Naive thymus-derived CD8-positive, alpha-beta T cell (primary cell): ENCODE measurements around the gene PDE4B. TPM values are rescaled to one million over a fixed set of nuclear protein-coding genes. Genes with fewer than 3 reads are reported as not detected.

Source experiments
- ATAC-seq, 2 donors: fragments of 150-1000 bp; cut with Tn5 transposase in 1 of 2; sonication (Bioruptor Pico), chemical (Tn5 transposase) in 1 of 2; 1 replicate in 1 of 2; 2 replicates in 1 of 2; pipeline ENCODE4 v1.10.0; 2021; ENCODE audit warnings: mild to moderate bottlenecking in 2 of 2, moderate library complexity in 2 of 2
- POLR2A ChIA-PET: fragments of 350-600 bp; sonication (Branson Sonifier 250); formaldehyde crosslinking; loops from one replicate; lab custom pipeline; 2021; ENCODE audit warnings: antibody characterized with exemption; lab: Charles Lee
- DNase-seq, 10 donors: peaks; one replicate each; pipeline versions ENCODE4 v3.0.0 to v3.0.0-alpha.2; 2020 to 2022
- H3K27ac Mint-ChIP-seq, 10 donors: one replicate each; pipeline ENCODE4 v1.8.0; 2020 to 2022; ENCODE audit warnings: mild to moderate bottlenecking in 10 of 10, mixed read lengths in 10 of 10, moderate library complexity in 4 of 10, inconsistent platforms in 1 of 10
- H3K27me3 Mint-ChIP-seq, 5 donors: one replicate each; pipeline ENCODE4 v1.8.0; 2021 to 2022; ENCODE audit warnings: mixed read lengths in 5 of 5
- H3K36me3 Mint-ChIP-seq, 3 donors: one replicate each; pipeline ENCODE4 v1.8.0; 2020 to 2022; ENCODE audit warnings: mixed read lengths in 3 of 3, mild to moderate bottlenecking in 2 of 3, inconsistent platforms in 1 of 3
- H3K4me1 Mint-ChIP-seq, 4 donors: one replicate each; pipeline ENCODE4 v1.8.0; 2021 to 2022; ENCODE audit warnings: mixed read lengths in 4 of 4
- H3K4me3 Mint-ChIP-seq, 10 donors: one replicate each; pipeline ENCODE4 v1.8.0; 2020 to 2022; ENCODE audit warnings: mild to moderate bottlenecking in 10 of 10, mixed read lengths in 10 of 10, moderate library complexity in 6 of 10, inconsistent platforms in 1 of 10
- H3K9me3 Mint-ChIP-seq, 9 donors: one replicate each; pipeline ENCODE4 v1.8.0; 2020 to 2022; ENCODE audit warnings: mixed read lengths in 9 of 9, mild to moderate bottlenecking in 3 of 9, inconsistent platforms in 1 of 9, moderate library complexity in 1 of 9
- polyA plus RNA-seq, 3 donors: library from polyadenylated mRNA; unstranded; fragments of 300-500 nt; fragmentation: Illumina TruSeq; gene quantifications; one replicate each; pipeline ENCODE4 v1.2.3, GENCODE V29; 2021
- total RNA-seq, 8 experiments: library from RNA in 2 of 8; stranded (reverse) in 2 of 8; gene quantifications; one replicate each; pipeline ENCODE4 v1.2.3 and lab custom pipeline; 2021 to 2026

PDE4B gene
- 10 to 100 TPM; 29.6 to 31.9 TPM for total RNA-seq
- 10 to 100 TPM; 27.4 to 35.2 (median 34.7) TPM for polyA plus RNA-seq
- 67.7 to 224 (median 112) reads per million in 6 experiments for total RNA-seq (lab: John Stamatoyannopoulos, UW)

DNA sequence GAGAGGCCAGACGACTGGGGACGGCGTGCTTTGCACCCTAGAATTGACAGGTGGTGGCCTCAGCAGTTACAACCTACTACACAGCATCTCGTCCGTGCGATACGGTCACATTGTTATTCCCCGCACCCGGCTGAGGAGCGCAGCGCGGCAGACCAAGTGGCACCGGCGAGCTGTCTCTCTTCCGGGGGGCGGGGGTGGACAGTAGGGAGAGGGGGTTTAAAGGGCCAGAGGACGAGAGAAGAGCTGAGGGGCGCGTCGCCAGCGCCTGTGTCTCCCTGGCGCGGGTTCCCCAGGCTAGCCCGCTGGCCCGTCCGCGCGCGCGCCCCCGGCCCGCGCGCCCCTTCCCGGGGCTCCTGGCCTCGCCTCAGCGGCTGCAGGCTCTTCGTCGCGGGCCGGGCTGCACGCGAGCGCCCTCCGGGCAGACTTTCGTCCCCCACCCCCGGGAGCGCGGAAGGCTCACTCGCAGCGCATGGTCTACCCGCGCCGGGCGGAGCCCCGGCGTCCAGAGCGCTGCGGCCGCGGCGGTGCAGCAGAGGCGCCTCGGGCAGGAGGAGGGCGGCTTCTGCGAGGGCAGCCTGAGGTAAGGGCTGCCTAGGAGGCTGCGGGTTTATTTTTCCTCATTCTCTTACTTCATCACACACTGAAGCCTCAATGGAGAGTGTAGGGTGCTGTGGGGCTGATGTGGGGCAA, at the start of gene PDE4B:
PDE4B (plus strand) TSS at position 227 of the 690 bp plus-strand sequence.
- ATAC-seq, result no peak
- no peak for DNase-seq
- H3K9me3 Mint-ChIP-seq, result peaks cover 0 to 23% (median 15%) of the 10 kb centered on the region in 9 donors
- no peaks in the 10 kb centered on the region for H3K36me3 Mint-ChIP-seq
- no peak within 1 kb of the TSS for H3K27ac Mint-ChIP-seq
- peaks cover 24 to 63% (median 38%) of the 10 kb centered on the region in 5 donors for H3K27me3 Mint-ChIP-seq
- H3K4me3 Mint-ChIP-seq, result peak within 1 kb of the TSS in 2 of 10 donors; percentile 15 to 43
- POLR2A ChIA-PET, result no interaction called here
- peaks cover 0 to 9% (median 4%) of the 10 kb centered on the region in 4 donors for H3K4me1 Mint-ChIP-seq

DNA sequence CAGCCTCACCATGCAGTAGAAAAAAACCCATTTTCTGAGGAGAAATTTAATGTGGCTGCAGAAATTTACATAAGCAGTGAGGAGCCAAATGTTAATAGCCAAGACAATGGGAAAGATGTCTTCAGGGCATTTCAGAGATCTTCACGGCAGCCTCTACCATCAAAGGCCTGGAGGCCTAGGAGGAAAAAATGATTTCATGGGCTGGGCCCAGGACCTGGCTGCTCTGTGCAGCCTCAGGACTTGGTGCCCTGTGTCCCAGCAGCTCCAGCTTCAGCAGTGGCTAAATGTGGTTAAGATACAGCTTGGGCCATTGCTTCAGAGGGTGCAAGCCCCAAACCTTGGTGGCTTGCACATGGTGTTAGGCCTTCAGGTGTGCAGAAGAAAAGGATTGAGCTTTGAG, 48.0 kb upstream of the PDE4B start:
- DNase-seq (no peak), ATAC-seq (no peak)
- no peak overlapping the region for H3K27ac Mint-ChIP-seq
- peaks cover 4 to 43% (median 23%) of the 10 kb centered on the region in 9 donors for H3K9me3 Mint-ChIP-seq
- POLR2A ChIA-PET, result no interaction called here
- H3K36me3 Mint-ChIP-seq, result peaks cover 0 to 27% (median 3%) of the 10 kb centered on the region in 3 donors
- H3K4me1 Mint-ChIP-seq, result no peaks in the 10 kb centered on the region
- H3K4me3 Mint-ChIP-seq, result no peak overlapping the region
- peaks cover 5 to 37% (median 15%) of the 10 kb centered on the region in 5 donors for H3K27me3 Mint-ChIP-seq

DNA sequence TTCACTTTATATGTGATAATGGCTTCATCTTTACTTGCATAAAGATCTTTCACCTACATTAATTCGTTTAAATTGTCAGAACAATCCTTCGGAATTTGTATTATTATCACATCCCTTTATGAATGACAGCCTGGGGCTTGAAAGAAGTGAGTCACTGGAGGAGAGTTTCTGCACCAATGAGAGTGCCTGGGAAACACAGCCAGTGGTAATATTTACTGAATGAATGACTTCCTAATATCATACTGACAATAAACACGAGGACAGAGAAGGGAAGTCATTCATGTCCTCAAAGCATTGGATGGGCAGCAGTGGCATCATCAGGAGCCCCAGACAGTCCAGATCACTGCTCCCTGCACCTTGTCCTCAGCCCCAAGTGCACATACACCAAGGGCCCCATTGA, 40.7 kb upstream of the PDE4B start:
- ATAC-seq (no peak), DNase-seq (no peak)
- H3K4me3 Mint-ChIP-seq, result no peak overlapping the region
- H3K4me1 Mint-ChIP-seq, result no peaks in the 10 kb centered on the region
- H3K9me3 Mint-ChIP-seq, result no peaks in the 10 kb centered on the region
- H3K27me3 Mint-ChIP-seq, result peaks cover 0 to 13% (median 12%) of the 10 kb centered on the region in 5 donors
- POLR2A ChIA-PET, result no interaction called here
- H3K27ac Mint-ChIP-seq, result no peak overlapping the region
- no peaks in the 10 kb centered on the region for H3K36me3 Mint-ChIP-seq

DNA sequence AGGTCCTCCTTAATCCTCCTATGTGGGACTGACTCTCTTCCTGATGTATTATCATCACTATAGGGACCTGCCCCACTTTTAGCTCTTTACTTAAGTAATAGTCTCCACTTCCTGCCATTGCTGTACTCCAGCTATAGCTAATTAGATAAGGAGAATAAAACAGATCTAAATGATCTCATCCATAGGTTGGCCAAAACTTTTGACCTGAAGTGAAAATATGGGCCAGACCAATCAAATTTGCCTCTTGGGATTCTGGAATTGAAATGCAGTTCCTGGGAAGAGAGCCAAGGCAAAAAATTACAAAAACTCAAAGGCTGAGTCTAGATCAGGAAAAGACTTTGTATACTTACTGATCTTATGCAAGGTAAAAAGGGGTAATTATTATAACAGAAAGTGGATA, 36.1 kb upstream of the PDE4B start:
- POLR2A ChIA-PET, result no interaction called here
- no peaks in the 10 kb centered on the region for H3K36me3 Mint-ChIP-seq

GRCh38 chr1:65757531-65757930, 35.2 kb upstream of the PDE4B start:
- DNase-seq, result no peak
- no peak overlapping the region for H3K27ac Mint-ChIP-seq

More for the DNA sequence above, 36.1 kb upstream of the PDE4B start:
- Mint-ChIP-seq H3K27ac (no peak overlapping the region), H3K4me3 (no peak overlapping the region), H3K27me3 (peaks cover 1 to 18% (median 9%) of the 10 kb centered on the region in 5 donors), H3K4me1 (no peaks in the 10 kb centered on the region), H3K9me3 (no peaks in the 10 kb centered on the region)
- ATAC-seq, result no peak
- no peak for DNase-seq

DNA sequence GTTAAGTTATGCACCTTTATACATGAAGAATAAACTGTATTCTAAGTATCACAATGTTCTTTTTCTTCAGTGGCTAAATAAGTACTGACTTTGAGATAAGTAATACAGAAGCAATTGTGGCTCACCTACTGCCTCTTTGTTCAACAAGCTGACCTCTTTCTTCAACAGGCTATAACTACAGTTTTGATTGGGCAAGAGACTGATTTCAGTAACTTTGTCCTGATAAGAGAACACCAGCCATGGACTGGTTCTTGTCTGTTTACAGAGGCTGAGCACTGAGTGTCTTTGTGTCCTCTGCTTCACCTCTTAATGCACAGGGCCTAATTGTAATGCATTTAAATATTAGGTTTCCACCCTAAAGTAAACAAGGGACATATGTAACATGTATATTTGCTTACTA, 34.6 kb upstream of the PDE4B start:
- H3K9me3 Mint-ChIP-seq, result peaks cover 0 to 2% (median 0%) of the 10 kb centered on the region in 9 donors
- no peak overlapping the region for H3K4me3 Mint-ChIP-seq
- H3K4me1 Mint-ChIP-seq, result no peaks in the 10 kb centered on the region
- H3K27ac Mint-ChIP-seq, result no peak overlapping the region
- POLR2A ChIA-PET, result no interaction called here
- H3K36me3 Mint-ChIP-seq, result no peaks in the 10 kb centered on the region
- DNase-seq (no peak), ATAC-seq (no peak)
- peaks cover 1 to 30% (median 11%) of the 10 kb centered on the region in 5 donors for H3K27me3 Mint-ChIP-seq

More at GRCh38 chr1:65757531-65757930, 35.2 kb upstream of the PDE4B start:
- H3K4me3 Mint-ChIP-seq, result no peak overlapping the region
- no peaks in the 10 kb centered on the region for H3K36me3 Mint-ChIP-seq
- POLR2A ChIA-PET, result no interaction called here
- no peak for ATAC-seq
- no peaks in the 10 kb centered on the region for H3K4me1 Mint-ChIP-seq
- peaks cover 1 to 24% (median 11%) of the 10 kb centered on the region in 5 donors for H3K27me3 Mint-ChIP-seq
- peaks cover 0 to 1% (median 0%) of the 10 kb centered on the region in 9 donors for H3K9me3 Mint-ChIP-seq

- peaks cover 1 to 41% (median 9%) of the 10 kb centered on the region in 5 donors for H3K27me3 Mint-ChIP-seq
- H3K4me3 Mint-ChIP-seq, result no peak overlapping the region
- ATAC-seq (no peak), DNase-seq (no peak)
- POLR2A ChIA-PET, result no interaction called here
- H3K27ac Mint-ChIP-seq, result no peak overlapping the region
- no peaks in the 10 kb centered on the region for H3K36me3 Mint-ChIP-seq
- H3K4me1 Mint-ChIP-seq, result no peaks in the 10 kb centered on the region
- peaks cover 0 to 2% (median 0%) of the 10 kb centered on the region in 9 donors for H3K9me3 Mint-ChIP-seq
Measured at GRCh38 chr1:65759516-65759915, 33.2 kb upstream of the PDE4B start.

DNA sequence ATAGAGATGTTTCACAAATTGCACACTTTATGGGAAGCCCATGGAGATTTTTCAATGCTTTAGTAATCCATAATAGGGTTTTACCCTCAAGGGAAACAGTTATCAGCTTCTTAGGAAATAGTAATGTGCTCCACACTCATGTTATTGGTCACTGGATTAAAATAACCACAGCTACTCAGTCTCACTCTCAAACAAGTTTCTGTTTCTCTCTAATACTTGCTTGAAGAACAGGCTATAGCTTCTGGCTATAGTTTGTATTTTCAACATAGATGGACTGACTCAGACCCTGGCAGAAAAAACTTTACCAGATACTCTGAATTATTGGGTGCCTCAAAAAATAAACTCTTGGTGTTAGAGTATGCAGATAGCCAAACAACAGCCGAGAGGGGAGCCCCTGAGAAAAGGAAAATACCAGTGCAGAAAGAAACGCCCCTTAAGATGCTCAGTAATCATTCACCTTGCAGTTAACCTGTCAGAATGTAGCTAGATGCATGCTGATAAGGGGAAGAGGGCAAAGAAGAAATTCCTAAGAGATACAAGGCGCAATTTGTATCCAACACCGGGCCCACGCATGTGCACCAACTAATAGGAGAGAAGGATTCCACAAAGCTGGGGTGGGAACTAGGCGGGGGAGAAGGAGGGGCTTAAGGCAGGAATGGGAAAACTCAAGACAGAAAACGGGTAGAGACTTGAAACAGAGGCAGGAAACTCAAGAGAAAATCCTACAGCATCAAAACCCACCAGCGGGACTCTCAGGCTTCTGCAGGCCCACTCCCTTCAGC, 30.4 kb upstream of the PDE4B start:
- POLR2A ChIA-PET, result no interaction called here
- Mint-ChIP-seq H3K27me3 (peaks cover 1 to 58% (median 9%) of the 10 kb centered on the region in 5 donors), H3K27ac (no peak overlapping the region), H3K4me3 (no peak overlapping the region), H3K4me1 (no peaks in the 10 kb centered on the region), H3K9me3 (peaks cover 0 to 6% (median 0%) of the 10 kb centered on the region in 9 donors), H3K36me3 (no peaks in the 10 kb centered on the region)
- no peak for DNase-seq
- ATAC-seq, result no peak

- DNase-seq, result no peak
- H3K9me3 Mint-ChIP-seq, result peaks cover 0 to 6% (median 2%) of the 10 kb centered on the region in 9 donors
- H3K27ac Mint-ChIP-seq, result no peak overlapping the region
- ATAC-seq, result no peak
- no peaks in the 10 kb centered on the region for H3K36me3 Mint-ChIP-seq
- no peaks in the 10 kb centered on the region for H3K4me1 Mint-ChIP-seq
- H3K27me3 Mint-ChIP-seq, result peaks cover 1 to 58% (median 9%) of the 10 kb centered on the region in 5 donors
- POLR2A ChIA-PET, result no interaction called here
- no peak overlapping the region for H3K4me3 Mint-ChIP-seq
Measured at GRCh38 chr1:65764052-65764451, 28.6 kb upstream of the PDE4B start.

DNA sequence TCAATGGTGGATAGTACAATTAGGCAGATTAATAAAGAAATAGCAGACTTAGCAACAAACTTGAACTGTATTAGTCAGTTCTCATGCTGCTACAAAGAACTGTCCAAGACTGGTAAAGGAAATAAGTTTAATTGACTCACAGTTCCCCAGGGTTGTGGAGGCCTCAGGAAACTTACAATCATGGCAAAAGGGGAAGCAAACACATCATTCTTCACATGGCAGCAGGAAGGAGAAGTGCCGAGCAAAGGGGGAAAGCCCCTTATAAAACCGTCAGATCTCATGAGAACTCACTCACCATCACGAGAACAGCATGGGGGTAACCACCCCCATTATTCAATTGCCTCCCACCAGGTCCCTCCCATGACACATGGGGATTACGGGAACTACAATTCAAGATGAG, 27.1 kb upstream of the PDE4B start:
- Mint-ChIP-seq H3K9me3 (peaks cover 0 to 6% (median 2%) of the 10 kb centered on the region in 9 donors), H3K27ac (no peak overlapping the region), H3K27me3 (peaks cover 0 to 52% (median 9%) of the 10 kb centered on the region in 5 donors), H3K36me3 (no peaks in the 10 kb centered on the region), H3K4me3 (no peak overlapping the region), H3K4me1 (no peaks in the 10 kb centered on the region)
- no peak for ATAC-seq
- POLR2A ChIA-PET, result no interaction called here
- DNase-seq, result no peak

DNA sequence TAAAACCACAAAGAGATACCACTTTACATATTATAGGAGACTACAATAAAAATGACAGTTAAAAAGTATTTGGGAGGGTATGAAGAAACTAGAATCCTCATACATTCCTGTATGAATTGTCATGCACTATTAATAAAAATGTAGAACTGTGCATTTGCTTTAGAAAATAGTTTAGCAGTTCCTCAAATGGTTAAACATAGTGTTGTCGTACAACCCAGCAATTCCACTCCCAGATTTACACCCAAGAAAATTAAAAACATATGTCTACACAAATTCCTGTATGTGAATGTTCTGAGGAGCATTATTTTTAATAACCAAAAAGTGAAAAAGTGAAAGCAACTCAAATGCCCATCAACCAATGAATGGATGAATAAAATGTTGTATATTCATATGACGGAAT, 23.1 kb upstream of the PDE4B start:
- Mint-ChIP-seq H3K9me3 (peaks cover 0 to 6% (median 0%) of the 10 kb centered on the region in 9 donors), H3K27ac (no peak overlapping the region), H3K36me3 (no peaks in the 10 kb centered on the region), H3K4me1 (no peaks in the 10 kb centered on the region), H3K27me3 (peaks cover 0 to 16% (median 4%) of the 10 kb centered on the region in 5 donors), H3K4me3 (no peak overlapping the region)
- DNase-seq (no peak), ATAC-seq (no peak)
- POLR2A ChIA-PET, result no interaction called here

DNA sequence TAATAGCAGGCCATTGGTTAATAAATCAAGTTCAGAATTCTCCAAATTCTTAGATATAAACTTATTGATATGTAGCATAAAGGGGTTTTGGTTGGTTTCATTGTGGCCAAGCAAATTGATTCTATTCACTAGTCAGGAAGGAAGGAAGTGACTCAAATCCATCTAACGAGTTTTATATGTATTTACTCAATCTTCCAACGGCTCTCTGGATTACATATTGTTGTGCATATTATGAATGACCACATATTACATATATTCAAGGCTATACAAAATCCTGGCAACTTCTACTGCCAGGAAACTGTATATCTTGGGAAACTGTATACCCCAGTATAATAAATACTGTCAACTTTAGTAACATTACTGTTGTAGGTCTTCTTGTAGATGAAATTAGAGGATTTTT, 20.1 kb upstream of the PDE4B start:
- H3K36me3 Mint-ChIP-seq, result peaks cover 0 to 5% (median 0%) of the 10 kb centered on the region in 3 donors
- H3K27me3 Mint-ChIP-seq, result peaks cover 0 to 10% (median 4%) of the 10 kb centered on the region in 5 donors
- no peak overlapping the region for H3K4me3 Mint-ChIP-seq
- POLR2A ChIA-PET, result no interaction called here
- peaks cover 0 to 11% (median 0%) of the 10 kb centered on the region in 9 donors for H3K9me3 Mint-ChIP-seq
- no peak overlapping the region for H3K27ac Mint-ChIP-seq
- ATAC-seq, result no peak
- DNase-seq, result no peak
- H3K4me1 Mint-ChIP-seq, result no peaks in the 10 kb centered on the region
